ENCODE results near the gene KYNU. TPM values are rescaled to one million over a fixed set of nuclear protein-coding genes. Genes with fewer than 3 reads are reported as not detected.
"Not testable (repeated sequence)": the region's sequence is repeated elsewhere in the genome, so short reads cannot be mapped to it uniquely, and the experiment has no call there.

KYNU gene
- polyA plus RNA-seq, 3 donors, result 0.30 to 7.8 (median 3.6) TPM

GRCh38 chr2:142897807-142898206, 20.3 kb downstream of the KYNU start:
- 35 to 50% (median 35%) methylated on average over 1 of the region's 1 CpG for WGBS, 3 donors
- H3K27ac ChIP-seq (ENCODE audit: low read depth, low read length), result no peak overlapping the region

DNA sequence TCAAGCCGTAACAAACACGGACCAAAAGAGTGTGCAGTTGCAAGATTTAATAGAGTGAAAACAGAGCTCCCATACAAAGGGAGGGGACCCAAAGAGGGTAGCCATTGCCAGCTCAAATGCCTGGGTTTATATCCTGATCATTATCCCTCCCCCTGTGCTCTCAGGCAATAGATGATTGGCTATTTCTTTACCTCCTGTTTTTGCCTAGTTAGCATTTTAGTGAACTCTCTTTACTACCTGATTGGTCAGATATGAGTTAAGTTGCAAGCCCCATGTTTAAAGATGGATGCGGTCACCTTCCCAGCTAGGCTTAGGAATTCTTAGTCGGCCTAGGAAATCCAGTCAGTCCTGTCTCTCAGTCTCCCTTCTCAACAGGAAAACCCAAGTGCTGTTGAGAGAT, 22.9 kb downstream of the KYNU start:
- not testable (repeated sequence) for H3K27ac ChIP-seq (ENCODE audit: low read depth, low read length)
- 89 to 95% (median 94%) methylated on average over 4 of the region's 4 CpGs for WGBS, 3 donors

DNA sequence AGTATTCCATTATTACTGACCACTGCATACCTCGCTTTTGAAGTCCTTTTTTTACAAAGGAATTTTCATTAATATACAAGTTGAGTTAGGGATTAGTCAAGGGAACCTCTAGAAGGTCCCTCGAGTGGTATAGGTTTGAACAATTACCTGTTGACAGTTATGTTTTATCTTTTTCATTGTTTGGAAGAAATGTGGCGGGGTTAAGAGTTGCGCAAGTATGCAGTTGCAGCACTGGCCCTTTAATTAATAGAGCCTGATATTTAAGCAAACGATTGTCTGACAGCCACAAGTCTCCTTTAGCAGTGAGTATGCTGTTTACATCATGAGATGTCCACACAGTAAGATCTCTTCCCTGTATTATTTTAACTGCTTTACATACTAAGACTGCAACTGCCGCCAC, 24.3 kb downstream of the KYNU start:
- no peak overlapping the region for H3K27ac ChIP-seq (ENCODE audit: low read depth, low read length)
- 71 to 89% (median 86%) methylated on average over 6 of the region's 6 CpGs for WGBS, 3 donors

DNA sequence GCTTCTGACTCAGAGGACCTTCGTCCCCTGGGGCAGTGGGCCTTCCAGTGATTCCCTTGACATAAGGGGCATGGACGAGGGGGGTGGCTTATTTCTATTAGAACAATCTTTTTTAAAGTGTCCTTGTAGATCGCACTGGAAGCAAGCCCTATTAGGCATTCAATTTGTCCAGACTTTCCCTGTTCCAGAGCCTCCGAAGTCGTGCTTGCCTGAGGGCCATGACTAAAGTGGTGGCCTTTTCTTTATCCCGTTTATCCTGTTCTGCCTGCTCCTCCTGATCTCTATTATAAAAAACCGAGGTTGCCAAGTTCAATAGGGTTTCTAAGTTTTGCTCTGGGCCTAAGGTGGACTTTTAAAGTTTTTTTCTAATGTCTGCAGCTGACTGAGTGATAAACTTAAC, 26.3 kb downstream of the KYNU start:
- 73 to 90% (median 87%) methylated on average over 7 of the region's 7 CpGs for WGBS, 3 donors
- not testable (repeated sequence) for H3K27ac ChIP-seq (ENCODE audit: low read depth, low read length)

DNA sequence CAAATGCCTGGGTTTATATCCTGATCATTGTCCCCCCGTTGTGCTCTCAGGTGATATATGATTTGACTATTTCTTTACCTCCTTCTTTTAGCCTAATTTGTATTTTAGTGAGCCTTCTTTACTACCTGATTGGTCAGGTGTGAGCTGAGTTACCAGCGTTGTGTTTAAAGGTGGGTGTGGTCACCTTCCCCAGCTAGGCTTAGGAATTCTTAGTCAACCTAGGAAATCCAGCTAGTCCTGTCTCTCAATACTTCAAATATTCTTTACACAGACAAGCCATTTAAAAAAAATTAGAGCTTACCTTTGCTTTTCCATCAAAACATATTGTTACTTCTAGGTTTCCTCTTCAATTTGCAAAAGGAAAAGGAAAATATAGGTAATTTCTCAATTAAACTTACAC, 30.2 kb downstream of the KYNU start:
- 69 to 83% (median 79%) methylated on average over 2 of the region's 2 CpGs for WGBS, 3 donors
- H3K27ac ChIP-seq (ENCODE audit: low read depth, low read length), result no peak overlapping the region

GRCh38 chr2:142914507-142915313, 37.2 kb downstream of the KYNU start:
- 56 to 77% (median 75%) methylated on average over 4 of the region's 4 CpGs for WGBS, 3 donors
- no peak overlapping the region for H3K27ac ChIP-seq (ENCODE audit: low read depth, low read length)

DNA sequence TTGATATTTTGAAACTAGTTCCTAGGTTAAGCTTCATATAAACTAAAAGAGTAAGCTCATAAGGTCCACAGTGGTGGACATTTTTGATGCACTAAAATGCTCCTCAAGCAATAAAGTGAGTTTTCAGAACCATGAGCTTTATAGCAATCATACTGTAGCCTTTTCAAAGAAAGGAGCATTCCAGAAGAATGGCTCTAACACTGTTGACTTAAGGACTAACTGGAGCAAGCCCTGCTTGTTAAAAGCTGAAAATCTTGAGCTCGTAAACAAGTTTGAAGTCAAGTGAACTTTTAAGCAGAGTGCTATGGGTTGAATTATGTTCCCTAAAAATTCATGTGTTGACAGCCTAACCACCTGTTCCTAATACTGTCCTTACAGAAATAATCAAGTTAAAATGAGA, 38.0 kb downstream of the KYNU start:
- 73 to 87% (median 86%) methylated on average over 1 of the region's 1 CpG for WGBS, 3 donors
- no peak overlapping the region for H3K27ac ChIP-seq (ENCODE audit: low read depth, low read length)

DNA sequence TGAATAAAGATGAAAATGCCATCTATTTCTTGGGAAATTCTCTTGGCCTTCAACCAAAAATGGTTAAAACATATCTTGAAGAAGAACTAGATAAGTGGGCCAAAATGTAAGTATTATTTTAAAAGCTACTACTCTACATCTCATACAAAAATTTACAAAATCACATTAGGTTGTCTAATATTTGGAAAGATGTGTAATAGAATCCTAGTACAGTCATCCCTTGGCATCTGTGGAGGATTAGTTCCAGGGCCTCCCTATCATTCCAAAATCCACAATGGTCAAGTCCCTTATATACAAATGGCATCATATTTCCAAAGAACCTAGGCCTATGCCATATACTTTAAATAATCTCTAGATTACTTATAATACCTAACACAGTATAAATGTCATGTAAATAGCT, 41.2 kb downstream of the KYNU start:
- no peak overlapping the region for H3K27ac ChIP-seq (ENCODE audit: low read depth, low read length)

GRCh38 chr2:142920571-142920970, 43.1 kb downstream of the KYNU start:
- 65 to 80% (median 76%) methylated on average over 3 of the region's 3 CpGs for WGBS, 3 donors
- no peak overlapping the region for H3K27ac ChIP-seq (ENCODE audit: low read depth, low read length)

- no peak overlapping the region for H3K27ac ChIP-seq (ENCODE audit: low read depth, low read length)
- WGBS, 3 donors, result 82 to 92% (median 87%) methylated on average over 4 of the region's 4 CpGs
Measured at GRCh38 chr2:142926445-142926844, 49.0 kb downstream of the KYNU start.

- 91 to 96% (median 96%) methylated on average over 22 of the region's 22 CpGs for WGBS, 3 donors
- no peak overlapping the region for H3K27ac ChIP-seq (ENCODE audit: low read depth, low read length)
Measured at GRCh38 chr2:142930835-142931398, 53.5 kb downstream of the KYNU start.

GRCh38 chr2:142933916-142934315, 56.5 kb downstream of the KYNU start:
- no peak overlapping the region for H3K27ac ChIP-seq (ENCODE audit: low read depth, low read length)
- 88 to 98% (median 96%) methylated on average over 5 of the region's 5 CpGs for WGBS, 3 donors

- WGBS, 3 donors, result 85 to 96% (median 95%) methylated on average over 10 of the region's 10 CpGs
- H3K27ac ChIP-seq (ENCODE audit: low read depth, low read length), result no peak overlapping the region
Measured at GRCh38 chr2:142935563-142936089, 58.2 kb downstream of the KYNU start.

DNA sequence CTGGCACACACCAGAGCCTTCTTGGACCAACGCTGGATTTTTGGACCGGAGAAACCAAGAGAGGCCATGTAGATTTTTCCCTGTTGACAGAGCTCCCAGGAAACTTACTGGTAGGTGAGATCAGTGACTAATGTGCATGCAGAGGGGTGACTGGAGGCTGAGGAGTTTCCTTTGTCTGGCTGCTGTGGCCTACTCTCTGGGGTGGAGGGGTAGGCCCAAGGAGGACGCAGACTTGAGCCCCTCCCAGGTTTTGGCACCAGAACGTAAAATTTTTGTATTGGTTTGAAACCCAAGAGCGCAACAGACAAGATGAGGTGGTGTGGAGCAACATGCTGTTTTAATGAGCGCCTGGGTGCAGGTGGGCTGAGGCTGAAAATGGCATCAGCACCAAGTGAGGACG, 59.2 kb downstream of the KYNU start:
- 82 to 96% (median 91%) methylated on average over 7 of the region's 7 CpGs for WGBS, 3 donors
- H3K27ac ChIP-seq (ENCODE audit: low read depth, low read length), result no peak overlapping the region

GRCh38 chr2:142937347-142937746, 59.9 kb downstream of the KYNU start:
- H3K27ac ChIP-seq (ENCODE audit: low read depth, low read length), result no peak overlapping the region
- 66 to 80% (median 76%) methylated on average over 3 of the region's 3 CpGs for WGBS, 3 donors

- 50 to 62% (median 51%) methylated on average over 5 of the region's 5 CpGs for WGBS, 3 donors
- H3K27ac ChIP-seq (ENCODE audit: low read depth, low read length), result no peak overlapping the region
Measured at GRCh38 chr2:142938240-142938639, 60.8 kb downstream of the KYNU start.

DNA sequence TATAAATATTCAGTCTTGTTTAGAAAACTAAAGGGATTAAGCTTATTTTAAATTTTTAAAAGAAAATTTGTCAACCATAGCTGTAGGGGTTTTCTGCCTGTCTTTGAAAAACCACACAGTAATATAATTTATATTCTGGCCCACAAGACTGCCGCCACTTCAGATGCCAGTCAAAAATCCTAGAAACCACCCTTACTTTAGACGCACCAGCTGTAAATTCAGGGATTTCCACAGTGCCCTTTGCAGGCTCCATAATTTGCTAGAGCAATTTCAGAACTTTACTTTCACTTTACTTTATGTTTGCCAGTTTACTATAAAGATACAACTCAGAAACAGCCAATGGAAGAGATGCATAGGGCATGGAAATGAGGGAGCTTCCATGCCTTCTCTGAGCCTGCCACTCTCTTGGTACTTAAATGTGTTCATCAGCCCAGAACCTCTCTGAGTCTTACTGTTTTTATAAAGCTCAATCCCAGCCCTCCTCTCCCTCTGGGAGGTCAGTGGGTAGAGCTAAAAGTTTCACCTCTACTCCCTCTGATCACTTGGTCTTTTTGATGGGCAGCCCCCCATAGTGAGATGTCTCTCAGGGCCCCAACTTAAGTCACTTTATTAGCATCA, 63.3 kb downstream of the KYNU start:
- no peak overlapping the region for H3K27ac ChIP-seq (ENCODE audit: low read depth, low read length)
- WGBS, 3 donors, result 54 to 76% (median 62%) methylated on average over 2 of the region's 2 CpGs

GRCh38 chr2:142942690-142943089, 65.2 kb downstream of the KYNU start:
- WGBS, 3 donors, result 64 to 88% (median 79%) methylated on average over 1 of the region's 1 CpG
- H3K27ac ChIP-seq (ENCODE audit: low read depth, low read length), result no peak overlapping the region

- H3K27ac ChIP-seq (ENCODE audit: low read depth, low read length), result no peak overlapping the region
Measured at GRCh38 chr2:142944264-142944663, 66.8 kb downstream of the KYNU start.

GRCh38 chr2:142944721-142945120, 67.3 kb downstream of the KYNU start:
- no peak overlapping the region for H3K27ac ChIP-seq (ENCODE audit: low read depth, low read length)
